ENCODE results near the gene RAMP2.

The RAMP2 gene

GRCh38 chr17:42744806-42745617 is 16.0 kb upstream of the RAMP2 start, which contains the start of gene EZH1:
Gene EZH1, minus strand, starts transcription at chr17:42745040. Its CDS starts 16,099 bp downstream, at chr17:42728941.
- H3K9me3 ChIP-seq (ENCODE audit: low read depth, low read length), result no peaks in the 10 kb centered on the region
- H3K4me3 ChIP-seq, result peak within 1 kb of the TSS; percentile 86
- TF ChIP-seq FOXP2 (optimal IDR thresholded peaks at IDR 0.05; ENCODE audit: control extremely low read depth, extremely low read length, insufficient read depth) (peak; percentile 44), POLR2AphosphoS5 (IDR thresholded peaks at IDR 0.05; ENCODE audit: borderline replicate concordance, low read depth, low read length) (peak; percentile 77; the same call in 1 of the 2 replicates), EZH2 (IDR thresholded peaks at IDR 0.05) (no peak)
- DNase-seq (ENCODE audit: low read depth, low spot score), result peak; percentile 57
- H3K36me3 ChIP-seq (ENCODE audit: insufficient read depth, low read length), result no peaks in the 10 kb centered on the region
- peak within 1 kb of the TSS; percentile 34; the same call in 1 of the 2 replicates for H3K27ac ChIP-seq
- H3K9ac ChIP-seq (ENCODE audit: insufficient read length), result peak within 1 kb of the TSS; percentile 82

- Histone ChIP-seq H3K9ac (ENCODE audit: insufficient read length) (no peak overlapping the region), H3K9me3 (ENCODE audit: low read depth, low read length) (no peaks in the 10 kb centered on the region), H3K27ac (no peak overlapping the region), H3K4me3 (no peak overlapping the region), H3K36me3 (ENCODE audit: insufficient read depth, low read length) (no peaks in the 10 kb centered on the region)
- DNase-seq (ENCODE audit: low read depth, low spot score), result no peak
- TF ChIP-seq FOXP2 (optimal IDR thresholded peaks at IDR 0.05; ENCODE audit: control extremely low read depth, extremely low read length, insufficient read depth) (no peak), POLR2AphosphoS5 (IDR thresholded peaks at IDR 0.05; ENCODE audit: borderline replicate concordance, low read depth, low read length) (no peak), EZH2 (IDR thresholded peaks at IDR 0.05) (no peak)
These were observed 12.7 kb upstream of the RAMP2 start for GRCh38 chr17:42748202-42748907.

GRCh38 chr17:42748908-42749798 is 11.9 kb upstream of the RAMP2 start:
- no peak overlapping the region for H3K9ac ChIP-seq (ENCODE audit: insufficient read length)
- TF ChIP-seq POLR2AphosphoS5 (IDR thresholded peaks at IDR 0.05; ENCODE audit: borderline replicate concordance, low read depth, low read length), result no peak
- TF ChIP-seq FOXP2 (optimal IDR thresholded peaks at IDR 0.05; ENCODE audit: control extremely low read depth, extremely low read length, insufficient read depth), result no peak
- no peak overlapping the region for H3K4me3 ChIP-seq
- H3K9me3 ChIP-seq (ENCODE audit: low read depth, low read length), result no peaks in the 10 kb centered on the region
- no peak overlapping the region for H3K27ac ChIP-seq
- no peaks in the 10 kb centered on the region for H3K36me3 ChIP-seq (ENCODE audit: insufficient read depth, low read length)
- no peak for DNase-seq (ENCODE audit: low read depth, low spot score)

- no peak for TF ChIP-seq FOXP2 (optimal IDR thresholded peaks at IDR 0.05; ENCODE audit: control extremely low read depth, extremely low read length, insufficient read depth)
- no peak for TF ChIP-seq POLR2AphosphoS5 (IDR thresholded peaks at IDR 0.05; ENCODE audit: borderline replicate concordance, low read depth, low read length)
- no peak for TF ChIP-seq EZH2 (IDR thresholded peaks at IDR 0.05)
- Histone ChIP-seq H3K36me3 (ENCODE audit: insufficient read depth, low read length) (no peaks in the 10 kb centered on the region), H3K4me3 (no peak overlapping the region), H3K9me3 (ENCODE audit: low read depth, low read length) (no peaks in the 10 kb centered on the region), H3K9ac (ENCODE audit: insufficient read length) (no peak overlapping the region), H3K27ac (no peak overlapping the region)
- no peak for DNase-seq (ENCODE audit: low read depth, low spot score)
These were observed 10.2 kb upstream of the RAMP2 start for GRCh38 chr17:42750739-42751344.

GRCh38 chr17:42751628-42752027 is 9.4 kb upstream of the RAMP2 start:
- no peak overlapping the region for H3K27ac ChIP-seq
- no peaks in the 10 kb centered on the region for H3K9me3 ChIP-seq (ENCODE audit: low read depth, low read length)
- TF ChIP-seq FOXP2 (optimal IDR thresholded peaks at IDR 0.05; ENCODE audit: control extremely low read depth, extremely low read length, insufficient read depth) (no peak), EZH2 (IDR thresholded peaks at IDR 0.05) (no peak), POLR2AphosphoS5 (IDR thresholded peaks at IDR 0.05; ENCODE audit: borderline replicate concordance, low read depth, low read length) (no peak)
- no peak for DNase-seq (ENCODE audit: low read depth, low spot score)
- no peak overlapping the region for H3K4me3 ChIP-seq
- H3K9ac ChIP-seq (ENCODE audit: insufficient read length), result no peak overlapping the region
- no peaks in the 10 kb centered on the region for H3K36me3 ChIP-seq (ENCODE audit: insufficient read depth, low read length)

GRCh38 chr17:42754782-42755181 is 6.2 kb upstream of the RAMP2 start:
- Histone ChIP-seq H3K27ac (no peak overlapping the region), H3K9me3 (ENCODE audit: low read depth, low read length) (no peaks in the 10 kb centered on the region), H3K9ac (ENCODE audit: insufficient read length) (no peak overlapping the region), H3K36me3 (ENCODE audit: insufficient read depth, low read length) (no peaks in the 10 kb centered on the region), H3K4me3 (no peak overlapping the region)
- DNase-seq (ENCODE audit: low read depth, low spot score), result no peak
- no peak for TF ChIP-seq EZH2 (IDR thresholded peaks at IDR 0.05)
- no peak for TF ChIP-seq POLR2AphosphoS5 (IDR thresholded peaks at IDR 0.05; ENCODE audit: borderline replicate concordance, low read depth, low read length)

GRCh38 chr17:42759982-42760651 is 910 bp upstream of the RAMP2 start:
- DNase-seq (ENCODE audit: low read depth, low spot score), result no peak

More at GRCh38 chr17:42759982-42760651, 910 bp upstream of the RAMP2 start:
- TF ChIP-seq EZH2 (IDR thresholded peaks at IDR 0.05), result no peak
- TF ChIP-seq POLR2AphosphoS5 (IDR thresholded peaks at IDR 0.05; ENCODE audit: borderline replicate concordance, low read depth, low read length), result no peak
- no peak for TF ChIP-seq FOXP2 (optimal IDR thresholded peaks at IDR 0.05; ENCODE audit: control extremely low read depth, extremely low read length, insufficient read depth)
- no peak overlapping the region for H3K27ac ChIP-seq
- H3K9ac ChIP-seq (ENCODE audit: insufficient read length), result peak overlapping the region; percentile 47
- peak overlapping the region; percentile 75 for H3K4me3 ChIP-seq
- H3K36me3 ChIP-seq (ENCODE audit: insufficient read depth, low read length), result no peaks in the 10 kb centered on the region
- H3K9me3 ChIP-seq (ENCODE audit: low read depth, low read length), result no peaks in the 10 kb centered on the region
